Epidermal melanocyte (primary cell): Measurements from ENCODE around the gene TAC1.
"Not testable (repeated sequence)": the region's sequence is repeated elsewhere in the genome, so short reads cannot be mapped to it uniquely, and the experiment has no call there.

Experiments used
- DNase-seq: peaks from one replicate; pipeline ENCODE4 v3.0.0; 2011; ENCODE audit warnings: low spot score; ENCODE audit not compliant: insufficient read length

Gene TAC1

GRCh38 chr7:97731736-97732564 lies at the start of gene TAC1:
TAC1 (plus strand) TSS chr7:97732086; CDS start chr7:97732613, 527 bp downstream.
- DNase-seq, result no peak

GRCh38 chr7:97685952-97686351 lies 45.9 kb upstream of the TAC1 start:
- DNase-seq, result no peak

GRCh38 chr7:97693586-97693985 lies 38.3 kb upstream of the TAC1 start:
- no peak for DNase-seq

- DNase-seq, result no peak
These were observed 37.5 kb upstream of the TAC1 start for GRCh38 chr7:97694355-97694754.

- DNase-seq, result no peak
These were observed 34.5 kb upstream of the TAC1 start for GRCh38 chr7:97697396-97697795.

- DNase-seq, result no peak
These were observed 9.5 kb upstream of the TAC1 start for GRCh38 chr7:97722386-97722785.

GRCh38 chr7:97732565-97733275 lies 834 bp downstream of the TAC1 start:
- no peak for DNase-seq

- no peak for DNase-seq
These were observed 1.6 kb downstream of the TAC1 start for GRCh38 chr7:97733276-97734161.

GRCh38 chr7:97734255-97734654 lies 2.4 kb downstream of the TAC1 start:
- no peak for DNase-seq

- no peak for DNase-seq
These were observed 3.2 kb downstream of the TAC1 start for GRCh38 chr7:97735075-97735474.

- no peak for DNase-seq
These were observed 16.6 kb downstream of the TAC1 start for GRCh38 chr7:97748482-97748881.

- DNase-seq, result no peak
These were observed 19.7 kb downstream of the TAC1 start for GRCh38 chr7:97751566-97751965.

GRCh38 chr7:97752215-97752614 lies 20.3 kb downstream of the TAC1 start:
- DNase-seq, result no peak

GRCh38 chr7:97757824-97758223 lies 25.9 kb downstream of the TAC1 start:
- no peak for DNase-seq

GRCh38 chr7:97770850-97771249 lies 39.0 kb downstream of the TAC1 start:
- DNase-seq, result no peak

- no peak for DNase-seq
These were observed 39.7 kb downstream of the TAC1 start for GRCh38 chr7:97771576-97771975.

GRCh38 chr7:97772045-97772901 lies 40.4 kb downstream of the TAC1 start:
- no peak for DNase-seq

GRCh38 chr7:97786398-97786797 lies 54.5 kb downstream of the TAC1 start:
- not testable (repeated sequence) for DNase-seq
